Karpas-422 (cell line): Measurements from ENCODE around the gene MAPT. TPM values are rescaled to one million over a fixed set of nuclear protein-coding genes. Genes with fewer than 3 reads are reported as not detected.
A peak's percentile ranks its signal among the peaks of the same experiment; 100 is the strongest.

ENCODE experiments used
- DNase-seq: peaks from one replicate; pipeline ENCODE4 v3.0.0-alpha.2; 2015
- H2AFZ ChIP-seq: fragments of 200-600 bp; sonication (generic); 2 replicates; pipeline ENCODE4 v1.6.1; 2014; ENCODE audit warnings: antibody characterized with exemption, low read length, mixed read lengths
- H3K27ac ChIP-seq: fragments of 200-600 bp; sonication (generic); 2 replicates; pipeline ENCODE4 v1.5.1; 2014; ENCODE audit warnings: mild to moderate bottlenecking, low read length, moderate library complexity
- H3K27me3 ChIP-seq: fragments of 200-600 bp; sonication (generic); 2 replicates; pipeline ENCODE4 v1.6.1; 2014; ENCODE audit warnings: low read length, mixed read lengths
- H3K36me3 ChIP-seq: fragments of 200-600 bp; sonication (generic); 2 replicates; pipeline ENCODE4 v1.6.1; 2014; ENCODE audit warnings: low read length, mixed read lengths; ENCODE audit not compliant: insufficient read depth
- H3K4me1 ChIP-seq: fragments of 200-600 bp; sonication (generic); 2 replicates; pipeline ENCODE4 v1.6.1; 2014; ENCODE audit warnings: mild to moderate bottlenecking, low read length, mixed read lengths
- H3K4me2 ChIP-seq: fragments of 200-600 bp; sonication (generic); 2 replicates; pipeline ENCODE4 v1.6.1; 2014; ENCODE audit warnings: low read length, low read depth, mild to moderate bottlenecking; ENCODE audit not compliant: poor library complexity, severe bottlenecking
- H3K4me3 ChIP-seq: fragments of 200-600 bp; sonication (generic); 2 replicates; pipeline ENCODE4 v1.5.1; 2014; ENCODE audit warnings: mild to moderate bottlenecking, antibody characterized with exemption, low read length, mixed read lengths
- H3K79me2 ChIP-seq: fragments of 200-600 bp; sonication (generic); 2 replicates; pipeline ENCODE4 v1.6.1; 2014; ENCODE audit warnings: mild to moderate bottlenecking, low read length, mixed read lengths
- H3K9ac ChIP-seq: fragments of 200-600 bp; sonication (generic); 2 replicates; pipeline ENCODE4 v1.6.0; 2014; ENCODE audit warnings: low read length
- H3K9me2 ChIP-seq: fragments of 200-600 bp; sonication (generic), shearing (Covaris generic); replicated peaks from 2 replicates; pipeline ENCODE4 v1.6.0; 2014; ENCODE audit warnings: mild to moderate bottlenecking, low read length, moderate library complexity; ENCODE audit not compliant: insufficient read depth
- H3K9me3 ChIP-seq: fragments of 300-700, 200-600 bp; sonication (generic); 2 replicates; pipeline ENCODE4 v1.6.1; 2014; ENCODE audit warnings: low read length, mixed read lengths
- H4K20me1 ChIP-seq: fragments of 200-600 bp; sonication (generic); 2 replicates; pipeline ENCODE4 v1.6.1; 2014; ENCODE audit warnings: mild to moderate bottlenecking, antibody characterized with exemption, low read length, low read depth; ENCODE audit not compliant: insufficient read depth
- total RNA-seq: library from RNA; depleted of rRNA; stranded (reverse); fragments of >200 nt; shearing (Covaris generic); gene quantifications from 2 replicates; pipeline ENCODE4 v1.2.3, GENCODE V29; 2014; ENCODE audit warnings: low replicate concordance

The MAPT gene
- total RNA-seq, 1 experiment from 2014 or later, result 0.15 TPM

DNA sequence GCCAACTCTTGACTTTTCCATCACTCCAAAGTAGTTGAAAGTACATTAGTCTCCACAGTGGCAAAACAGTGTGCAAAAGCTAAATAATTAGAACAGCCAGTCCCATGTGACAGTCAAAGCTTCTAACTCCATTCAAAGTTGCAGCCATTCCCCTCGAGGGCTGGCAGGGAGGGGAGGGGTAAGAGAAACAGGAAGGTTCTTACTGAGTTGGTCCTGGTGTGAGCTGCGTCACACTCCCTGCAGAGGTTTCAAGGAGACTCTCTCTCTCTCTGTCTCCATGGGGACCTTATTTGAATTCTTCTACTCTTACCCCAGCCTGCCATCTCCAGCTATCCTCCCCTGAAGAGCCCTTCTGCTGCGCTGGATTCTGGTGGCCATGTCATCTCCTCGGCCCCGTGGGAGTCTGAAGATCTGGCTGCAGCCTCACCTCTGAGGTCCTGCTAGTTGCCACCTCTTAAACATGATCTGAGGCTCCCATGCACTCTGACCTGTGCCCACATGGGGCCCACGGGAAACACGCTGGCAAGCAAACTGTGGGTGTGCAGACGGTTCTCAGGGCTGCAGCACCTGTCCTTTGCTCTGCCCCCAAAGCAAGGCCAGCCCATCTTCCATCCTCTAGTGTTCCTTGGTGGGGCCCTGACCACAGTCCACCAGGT is 81.4 kb downstream of the MAPT start:
- H3K4me1 ChIP-seq, result peaks cover 29% of the 10 kb centered on the region
- peak overlapping the region; percentile 59 for H3K27ac ChIP-seq
- H3K27me3 ChIP-seq, result no peaks in the 10 kb centered on the region
- H4K20me1 ChIP-seq, result no peaks in the 10 kb centered on the region; the same call in 1 of the 2 replicates
- no peaks in the 10 kb centered on the region for H3K79me2 ChIP-seq
- H3K36me3 ChIP-seq, result no peaks in the 10 kb centered on the region
- peak overlapping the region; percentile 54 for H3K4me2 ChIP-seq
- H3K9me2 ChIP-seq, result no peaks in the 10 kb centered on the region
- H3K9me3 ChIP-seq, result no peaks in the 10 kb centered on the region
- no peak overlapping the region for H2AFZ ChIP-seq
- peak overlapping the region; percentile 56 for H3K4me3 ChIP-seq
- peak; percentile 85 for DNase-seq
- H3K9ac ChIP-seq, result peak overlapping the region; percentile 48

DNA sequence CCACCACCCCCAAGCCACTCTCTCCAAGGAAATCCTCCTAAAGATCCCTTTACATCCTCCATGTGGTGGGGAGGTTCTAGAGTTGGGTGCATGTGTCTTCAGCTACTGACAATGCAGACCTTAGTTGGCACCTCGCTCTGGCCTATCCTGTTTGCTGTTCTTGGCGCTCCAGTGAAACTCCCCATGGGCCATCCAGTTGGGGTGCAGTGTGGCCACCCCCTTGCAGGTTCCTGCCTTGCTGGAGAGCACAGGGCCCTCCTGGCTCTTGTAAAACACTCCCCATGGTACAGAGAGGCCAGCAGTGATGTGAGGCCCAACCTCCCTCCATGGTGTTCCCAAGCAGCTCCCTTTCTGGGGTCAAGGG is 82.0 kb downstream of the MAPT start:
- H3K4me3 ChIP-seq, result 0 out of 2 replicates have a peak overlapping the region, but pooled peaks have one; percentile 56
- H4K20me1 ChIP-seq, result no peaks in the 10 kb centered on the region; the same call in 1 of the 2 replicates
- H3K9me2 ChIP-seq, result no peaks in the 10 kb centered on the region
- H3K4me2 ChIP-seq, result peak overlapping the region; percentile 54
- peaks cover 29% of the 10 kb centered on the region for H3K4me1 ChIP-seq
- no peaks in the 10 kb centered on the region for H3K9me3 ChIP-seq
- H3K27ac ChIP-seq, result no peak overlapping the region
- H2AFZ ChIP-seq, result no peak overlapping the region
- no peaks in the 10 kb centered on the region for H3K27me3 ChIP-seq
- no peak overlapping the region for H3K9ac ChIP-seq
- no peak for DNase-seq
- H3K36me3 ChIP-seq, result no peaks in the 10 kb centered on the region
- no peaks in the 10 kb centered on the region for H3K79me2 ChIP-seq

DNA sequence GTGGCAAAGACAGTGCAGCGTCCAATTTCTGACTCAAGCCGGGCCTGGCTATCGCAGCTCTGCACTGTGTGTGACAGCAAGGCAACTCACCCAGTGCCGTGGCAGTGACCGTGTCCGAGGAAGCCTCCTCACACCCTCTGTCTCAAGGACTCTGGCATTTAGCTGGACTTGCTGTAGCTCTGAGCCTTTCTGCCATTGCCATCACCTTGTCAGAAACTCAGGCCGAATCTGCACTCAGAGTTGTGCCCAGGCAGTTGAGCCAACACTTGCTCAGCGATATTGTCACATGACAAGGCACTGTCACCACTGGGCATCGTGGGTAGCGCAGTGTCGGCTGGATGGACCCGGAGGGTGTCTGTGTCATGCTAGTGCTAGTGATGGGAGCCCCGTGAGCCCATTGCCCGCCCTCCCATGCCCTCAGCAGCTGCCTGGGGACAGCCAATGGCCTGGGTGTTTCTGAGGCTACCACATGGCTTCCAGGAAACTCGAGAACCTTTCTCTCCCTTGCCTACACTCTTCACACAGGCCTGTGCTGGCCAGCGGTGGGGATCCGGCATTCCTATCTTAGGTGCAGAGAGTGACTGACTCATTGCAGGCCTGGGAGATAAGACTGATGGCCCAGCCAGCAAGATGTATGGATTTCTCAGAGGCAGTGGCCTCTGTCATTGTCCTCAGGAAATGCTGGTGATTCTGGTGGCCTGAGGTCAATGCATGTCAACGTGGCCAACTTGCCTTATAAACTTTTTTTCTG is 82.6 kb downstream of the MAPT start:
- H3K9me2 ChIP-seq, result no peaks in the 10 kb centered on the region
- no peaks in the 10 kb centered on the region for H3K9me3 ChIP-seq
- no peak for DNase-seq
- H3K36me3 ChIP-seq, result no peaks in the 10 kb centered on the region
- no peak overlapping the region for H3K4me3 ChIP-seq
- no peak overlapping the region for H3K9ac ChIP-seq
- H3K4me2 ChIP-seq, result no peak overlapping the region
- H3K27me3 ChIP-seq, result no peaks in the 10 kb centered on the region
- H4K20me1 ChIP-seq, result no peaks in the 10 kb centered on the region; the same call in 1 of the 2 replicates
- no peaks in the 10 kb centered on the region for H3K79me2 ChIP-seq
- no peak overlapping the region for H3K27ac ChIP-seq
- peaks cover 29% of the 10 kb centered on the region for H3K4me1 ChIP-seq
- H2AFZ ChIP-seq, result no peak overlapping the region

DNA sequence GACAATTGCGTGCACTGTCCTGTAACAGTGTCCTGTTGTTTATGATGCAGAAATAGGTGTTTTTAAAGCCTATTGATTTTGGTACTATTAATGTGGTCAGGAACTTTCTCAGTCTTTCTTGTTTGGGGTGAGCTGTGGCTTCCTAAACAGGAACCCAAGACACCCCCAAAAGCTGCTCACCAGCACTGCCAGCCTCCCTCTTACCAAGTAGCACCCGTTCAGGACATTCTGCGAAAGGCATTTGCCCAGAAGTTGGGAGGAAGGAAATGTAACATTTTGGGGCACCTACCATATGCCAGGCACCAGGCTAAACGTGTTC is 83.1 kb downstream of the MAPT start:
- no peaks in the 10 kb centered on the region for H3K79me2 ChIP-seq
- no peak overlapping the region for H3K27ac ChIP-seq
- no peak overlapping the region for H2AFZ ChIP-seq
- no peak overlapping the region for H3K9ac ChIP-seq
- peaks cover 29% of the 10 kb centered on the region for H3K4me1 ChIP-seq
- H3K4me3 ChIP-seq, result no peak overlapping the region
- no peaks in the 10 kb centered on the region for H3K36me3 ChIP-seq
- H3K9me3 ChIP-seq, result no peaks in the 10 kb centered on the region
- H3K27me3 ChIP-seq, result no peaks in the 10 kb centered on the region
- H4K20me1 ChIP-seq, result no peaks in the 10 kb centered on the region; the same call in 1 of the 2 replicates
- H3K4me2 ChIP-seq, result no peak overlapping the region
- no peaks in the 10 kb centered on the region for H3K9me2 ChIP-seq
- no peak for DNase-seq

DNA sequence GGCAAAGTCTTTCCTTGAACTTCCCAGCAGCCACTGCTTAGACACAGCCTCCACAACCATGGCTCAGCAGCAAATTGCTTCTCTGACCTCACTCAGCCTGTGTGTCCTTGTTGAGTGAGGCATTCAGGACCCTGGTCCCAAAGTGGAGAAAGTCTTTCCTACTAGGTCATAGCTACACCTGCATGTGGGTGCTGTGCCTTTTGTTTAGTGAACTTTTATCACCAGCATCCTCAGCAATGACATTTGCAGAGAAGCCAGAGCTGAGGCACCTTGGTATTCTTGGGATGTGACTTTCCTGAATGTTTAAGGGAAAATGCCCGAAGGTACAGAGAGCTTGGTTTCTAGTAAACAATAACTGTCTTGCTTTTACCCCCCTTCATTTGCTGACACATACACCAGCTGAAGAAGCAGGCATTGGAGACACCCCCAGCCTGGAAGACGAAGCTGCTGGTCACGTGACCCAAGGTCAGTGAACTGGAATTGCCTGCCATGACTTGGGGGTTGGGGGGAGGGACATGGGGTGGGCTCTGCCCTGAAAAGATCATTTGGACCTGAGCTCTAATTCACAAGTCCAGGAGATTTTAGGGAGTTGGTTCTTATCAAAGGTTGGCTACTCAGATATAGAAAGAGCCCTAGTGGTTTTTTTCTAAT is 83.7 kb downstream of the MAPT start:
- Histone ChIP-seq H3K9me2 (no peaks in the 10 kb centered on the region), H3K27ac (no peak overlapping the region), H2AFZ (no peak overlapping the region), H3K9me3 (no peaks in the 10 kb centered on the region), H3K79me2 (no peaks in the 10 kb centered on the region), H3K36me3 (no peaks in the 10 kb centered on the region), H3K4me1 (peaks cover 29% of the 10 kb centered on the region), H3K4me3 (no peak overlapping the region), H4K20me1 (no peaks in the 10 kb centered on the region; the same call in 1 of the 2 replicates), H3K27me3 (no peaks in the 10 kb centered on the region), H3K4me2 (no peak overlapping the region), H3K9ac (no peak overlapping the region)
- no peak for DNase-seq

DNA sequence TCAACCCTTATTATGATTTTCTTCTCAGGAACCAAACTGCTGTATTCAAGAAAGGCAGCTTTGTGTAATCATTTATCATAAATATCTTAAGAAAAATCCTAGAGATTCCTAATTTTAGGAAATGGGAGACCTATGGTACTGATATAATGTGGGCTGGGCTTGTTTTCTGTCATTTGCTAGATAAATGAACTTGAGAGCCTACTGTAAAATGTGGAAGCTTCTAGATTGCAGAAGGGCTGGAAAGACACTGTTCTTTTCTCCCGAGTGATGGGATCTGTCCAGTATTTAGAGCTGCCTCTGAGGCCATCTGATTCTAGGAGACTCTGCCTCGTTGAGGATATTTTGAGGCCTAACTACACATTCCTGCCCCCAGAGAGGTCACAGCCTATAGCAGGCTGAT is 84.8 kb downstream of the MAPT start:
- H3K79me2 ChIP-seq, result no peaks in the 10 kb centered on the region
- DNase-seq, result no peak
- no peaks in the 10 kb centered on the region for H3K9me3 ChIP-seq
- H3K4me3 ChIP-seq, result no peak overlapping the region
- H3K27me3 ChIP-seq, result no peaks in the 10 kb centered on the region
- no peak overlapping the region for H2AFZ ChIP-seq
- no peaks in the 10 kb centered on the region; the same call in 1 of the 2 replicates for H4K20me1 ChIP-seq
- H3K4me1 ChIP-seq, result peaks cover 26% of the 10 kb centered on the region
- H3K36me3 ChIP-seq, result no peaks in the 10 kb centered on the region
- no peak overlapping the region for H3K4me2 ChIP-seq
- no peak overlapping the region for H3K9ac ChIP-seq
- no peaks in the 10 kb centered on the region for H3K9me2 ChIP-seq
- H3K27ac ChIP-seq, result no peak overlapping the region

- no peaks in the 10 kb centered on the region for H3K79me2 ChIP-seq
- no peaks in the 10 kb centered on the region for H3K9me2 ChIP-seq
- no peak overlapping the region for H3K4me2 ChIP-seq
- no peak overlapping the region for H2AFZ ChIP-seq
- no peak overlapping the region for H3K9ac ChIP-seq
- H3K4me1 ChIP-seq, result peaks cover 9% of the 10 kb centered on the region
- no peak for DNase-seq
- H3K9me3 ChIP-seq, result no peaks in the 10 kb centered on the region
- H3K27me3 ChIP-seq, result no peaks in the 10 kb centered on the region
- no peaks in the 10 kb centered on the region; the same call in 1 of the 2 replicates for H4K20me1 ChIP-seq
- no peaks in the 10 kb centered on the region for H3K36me3 ChIP-seq
- H3K27ac ChIP-seq, result no peak overlapping the region
- H3K4me3 ChIP-seq, result no peak overlapping the region
Observed at GRCh38 chr17:45980855-45981254, 86.5 kb downstream of the MAPT start.

DNA sequence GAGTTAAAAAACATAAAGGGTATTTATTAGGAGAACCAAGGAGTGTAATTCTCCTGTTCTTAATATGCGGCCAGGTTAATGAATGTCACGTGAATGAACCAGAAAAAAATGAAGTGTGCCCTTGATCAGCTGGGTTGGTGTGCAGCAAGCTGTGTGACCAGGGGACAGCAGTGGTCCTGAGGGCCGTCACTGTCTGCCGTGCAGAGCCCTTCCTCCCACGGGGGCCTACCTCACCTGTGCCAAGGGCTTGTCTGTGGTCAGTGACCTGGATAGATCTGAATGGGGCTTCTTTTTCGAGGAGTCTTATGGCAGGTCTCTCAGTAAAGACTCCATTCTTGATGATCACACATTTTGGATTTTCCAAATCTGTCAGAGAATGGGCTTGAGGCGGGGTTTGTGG is 87.0 kb downstream of the MAPT start:
- no peak for DNase-seq
- H3K9me3 ChIP-seq, result no peaks in the 10 kb centered on the region

More for the DNA sequence above, 87.0 kb downstream of the MAPT start:
- H3K27ac ChIP-seq, result no peak overlapping the region
- H4K20me1 ChIP-seq, result no peaks in the 10 kb centered on the region; the same call in 1 of the 2 replicates
- no peak overlapping the region for H3K4me3 ChIP-seq
- H3K9me2 ChIP-seq, result no peaks in the 10 kb centered on the region
- H3K4me1 ChIP-seq, result peaks cover 4% of the 10 kb centered on the region
- H3K27me3 ChIP-seq, result no peaks in the 10 kb centered on the region
- H3K36me3 ChIP-seq, result no peaks in the 10 kb centered on the region
- no peak overlapping the region for H3K4me2 ChIP-seq
- H3K9ac ChIP-seq, result no peak overlapping the region
- H2AFZ ChIP-seq, result no peak overlapping the region
- H3K79me2 ChIP-seq, result no peaks in the 10 kb centered on the region
